ENCODE measurements around the gene DCST2. TPM values are rescaled to one million over a fixed set of nuclear protein-coding genes. Genes with fewer than 3 reads are reported as not detected.
A peak's percentile ranks its signal among the peaks of the same experiment; 100 is the strongest.

DCST2 gene
- total and polyA plus RNA-seq, 12 donors: 0.14 to 15.2 (median 1.1) TPM; not detected in 2

DNA sequence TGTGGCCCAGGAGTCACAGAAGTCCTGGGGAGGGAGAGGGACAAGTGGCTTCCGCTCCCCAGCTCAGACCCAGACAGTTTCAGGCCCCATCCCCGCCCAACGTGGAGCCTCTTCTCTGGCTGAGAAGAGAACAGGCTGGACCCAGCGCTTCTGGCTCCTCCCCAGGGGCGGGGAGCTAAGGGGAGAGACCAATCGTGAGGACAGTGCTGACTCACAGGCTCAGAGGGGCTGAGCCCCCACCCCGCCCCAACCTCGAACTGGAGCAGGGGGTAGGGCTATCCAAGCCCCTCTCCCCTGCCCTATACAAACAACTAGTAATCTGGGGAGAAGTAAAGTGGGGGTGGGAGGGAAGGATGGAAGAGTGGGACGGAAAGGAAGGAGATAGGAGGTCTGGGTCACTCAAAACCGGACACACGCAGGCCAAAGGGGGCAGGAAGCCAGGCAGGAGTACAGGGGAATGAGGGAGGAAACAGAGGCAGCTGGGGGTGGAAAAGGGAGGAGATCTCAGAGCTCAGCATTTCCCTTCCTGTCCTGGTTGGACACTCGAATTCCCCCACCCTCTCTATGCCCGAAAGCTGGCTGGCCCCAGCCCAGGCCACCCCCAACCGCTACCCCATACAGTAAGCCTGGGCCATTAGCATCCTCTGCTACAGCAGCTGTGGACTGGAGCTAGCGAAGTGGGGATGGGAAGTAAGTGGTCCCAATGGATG is 62.8 kb downstream of the DCST2 start, which contains the start of gene SHC1:
TSS of gene SHC1 (minus strand) at position 117 of the 710 bp plus-strand sequence. CDS start 221 bp downstream, outside the sequence.
- peaks cover 35 to 51% of the 10 kb centered on the region in 2 donors for H3K4me1 ChIP-seq (replicated peaks in 1 of 2)
- H3K9me3 ChIP-seq (replicated peaks in 1 of 3): no peaks in the 10 kb centered on the region
- intact Hi-C loops (cut with DNase I): no loop called here
- peak; percentile 93 to 98 (median 96) for DNase-seq
- WGBS, 4 donors: 9 to 15% (median 11%) methylated on average over 10 to 15 of the region's 15 CpGs
- no peaks in the 10 kb centered on the region for H3K27me3 ChIP-seq
- H3K4me3 ChIP-seq: peak within 1 kb of the TSS in 3 of 4 donors; percentile 7 to 75 (median 8)
- H3K36me3 ChIP-seq (replicated peaks in 1 of 2): peaks cover 0 to 26% of the 10 kb centered on the region in 2 donors
- TF ChIP-seq POLR2A (IDR thresholded peaks at IDR 0.05): peak; percentile 93 to 95
- TF ChIP-seq, protein P1, sequence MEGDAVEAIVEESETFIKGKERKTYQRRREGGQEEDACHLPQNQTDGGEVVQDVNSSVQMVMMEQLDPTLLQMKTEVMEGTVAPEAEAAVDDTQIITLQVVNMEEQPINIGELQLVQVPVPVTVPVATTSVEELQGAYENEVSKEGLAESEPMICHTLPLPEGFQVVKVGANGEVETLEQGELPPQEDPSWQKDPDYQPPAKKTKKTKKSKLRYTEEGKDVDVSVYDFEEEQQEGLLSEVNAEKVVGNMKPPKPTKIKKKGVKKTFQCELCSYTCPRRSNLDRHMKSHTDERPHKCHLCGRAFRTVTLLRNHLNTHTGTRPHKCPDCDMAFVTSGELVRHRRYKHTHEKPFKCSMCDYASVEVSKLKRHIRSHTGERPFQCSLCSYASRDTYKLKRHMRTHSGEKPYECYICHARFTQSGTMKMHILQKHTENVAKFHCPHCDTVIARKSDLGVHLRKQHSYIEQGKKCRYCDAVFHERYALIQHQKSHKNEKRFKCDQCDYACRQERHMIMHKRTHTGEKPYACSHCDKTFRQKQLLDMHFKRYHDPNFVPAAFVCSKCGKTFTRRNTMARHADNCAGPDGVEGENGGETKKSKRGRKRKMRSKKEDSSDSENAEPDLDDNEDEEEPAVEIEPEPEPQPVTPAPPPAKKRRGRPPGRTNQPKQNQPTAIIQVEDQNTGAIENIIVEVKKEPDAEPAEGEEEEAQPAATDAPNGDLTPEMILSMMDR (IDR thresholded peaks at IDR 0.05): no peak
- peak within 1 kb of the TSS; percentile 93 to 100 (median 99) for H3K27ac ChIP-seq

DNA sequence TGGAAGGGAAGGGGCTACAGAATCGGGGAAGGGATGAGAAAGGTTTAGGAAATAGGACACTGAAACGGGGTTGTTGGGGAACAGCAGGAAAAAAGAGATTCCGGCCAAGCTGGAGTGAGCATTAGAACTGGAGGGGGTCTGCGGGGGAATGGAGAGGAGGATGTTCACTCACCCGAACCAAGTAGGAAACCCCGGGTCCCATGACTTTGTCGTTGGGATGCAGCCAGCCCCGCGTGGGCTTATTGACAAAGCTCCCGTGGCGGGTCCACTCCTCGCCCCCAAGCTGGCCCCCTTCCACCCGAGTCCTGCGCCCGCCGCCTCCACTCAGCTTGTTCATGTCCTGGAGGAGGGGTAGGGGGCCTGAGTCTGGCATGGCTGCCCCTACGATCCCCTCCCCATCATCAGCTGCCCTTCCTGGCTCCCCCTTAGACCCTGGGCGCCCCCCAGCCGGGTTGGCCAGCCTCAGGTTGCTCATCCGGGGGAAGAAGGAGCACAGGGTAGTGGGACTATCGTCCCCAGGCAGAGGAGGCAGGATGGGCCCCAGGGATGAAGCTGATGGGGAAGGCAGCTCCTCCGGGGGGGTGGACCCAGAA is 63.6 kb downstream of the DCST2 start:
- peak in 4 of 7 donors; percentile 48 to 59 (median 54) for DNase-seq
- Histone ChIP-seq H3K4me3 (peak overlapping the region in 3 of 4 donors; percentile 7 to 75 (median 8)), H3K9me3 (replicated peaks in 1 of 3) (no peaks in the 10 kb centered on the region), H3K36me3 (replicated peaks in 1 of 2) (peaks cover 0 to 34% of the 10 kb centered on the region in 2 donors), H3K27ac (peak overlapping the region; percentile 93 to 100 (median 99)), H3K27me3 (no peaks in the 10 kb centered on the region), H3K4me1 (replicated peaks in 1 of 2) (peaks cover 35 to 50% of the 10 kb centered on the region in 2 donors)
- intact Hi-C loops (cut with DNase I): loop anchor here in 1 of 2 donors (5.0 kb wide), 1 partner anchor 32 kb away; the partner anchor contains the start of gene ZBTB7B
- TF ChIP-seq, protein P1 (IDR thresholded peaks at IDR 0.05): no peak
- TF ChIP-seq POLR2A (IDR thresholded peaks at IDR 0.05): no peak
- 23 to 31% (median 27%) methylated on average over 11 to 22 of the region's 22 CpGs for WGBS, 4 donors

DNA sequence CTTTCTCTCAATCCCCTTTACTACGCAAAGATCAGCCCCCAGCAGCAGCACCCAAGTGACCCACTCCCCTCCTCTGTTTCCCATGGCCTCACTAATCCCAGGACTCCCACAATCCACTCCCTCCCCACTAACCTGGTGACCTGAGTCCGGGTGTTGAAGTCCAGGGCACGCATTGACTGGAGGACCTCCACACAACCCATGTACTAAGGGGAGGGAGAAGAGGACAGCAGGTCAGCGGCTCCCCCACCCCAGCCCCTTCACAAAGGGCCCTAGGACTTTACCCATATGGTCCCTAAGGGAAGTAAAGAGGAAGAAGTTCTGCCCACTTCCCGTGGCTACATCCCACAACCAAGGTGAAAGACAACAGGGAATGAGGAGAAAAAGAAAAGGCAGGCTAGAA is 64.3 kb downstream of the DCST2 start:
- no peak for DNase-seq
- peak overlapping the region in 1 of 4 donors; percentile 75 for H3K4me3 ChIP-seq
- no peaks in the 10 kb centered on the region for H3K9me3 ChIP-seq (replicated peaks in 1 of 3)
- intact Hi-C loops (cut with DNase I): loop anchor here in 1 of 2 donors (5.0 kb wide), 1 partner anchor 33 kb away; the partner anchor contains the start of gene ZBTB7B
- peak overlapping the region in 4 of 5 donors; percentile 33 to 100 (median 84) for H3K27ac ChIP-seq
- H3K4me1 ChIP-seq (replicated peaks in 1 of 2): peaks cover 35 to 50% of the 10 kb centered on the region in 2 donors
- TF ChIP-seq POLR2A (IDR thresholded peaks at IDR 0.05): no peak
- TF ChIP-seq, protein P1 (IDR thresholded peaks at IDR 0.05): no peak
- H3K27me3 ChIP-seq: no peaks in the 10 kb centered on the region
- 40 to 73% (median 59%) methylated on average over 5 of the region's 5 CpGs for WGBS, 4 donors
- H3K36me3 ChIP-seq (replicated peaks in 1 of 2): peaks cover 0 to 42% of the 10 kb centered on the region in 2 donors

DNA sequence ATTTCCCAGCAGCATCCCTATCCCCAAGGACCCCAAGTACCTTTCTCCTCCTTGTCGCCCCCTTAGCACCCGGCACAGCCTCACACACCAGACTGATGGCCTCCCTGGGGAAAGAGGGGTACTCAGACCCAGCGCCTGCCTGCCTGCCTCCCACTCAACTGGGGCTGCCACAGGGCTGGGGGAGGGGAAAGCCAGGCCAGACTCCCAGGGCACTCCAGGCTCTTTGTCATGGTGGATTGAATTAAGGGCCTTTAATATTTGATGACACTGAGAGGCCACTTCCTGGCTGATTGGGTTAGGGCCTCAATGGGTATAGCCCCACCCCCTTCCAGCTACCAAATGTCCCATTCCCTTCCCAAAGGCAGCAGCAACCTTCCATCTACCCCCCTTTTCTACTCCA is 64.8 kb downstream of the DCST2 start:
- 75 to 91% (median 77%) methylated on average over 2 to 3 of the region's 3 CpGs for WGBS, 4 donors
- Histone ChIP-seq H3K27me3 (no peaks in the 10 kb centered on the region), H3K36me3 (replicated peaks in 1 of 2) (peaks cover 0 to 47% of the 10 kb centered on the region in 2 donors), H3K9me3 (replicated peaks in 1 of 3) (no peaks in the 10 kb centered on the region), H3K4me3 (peak overlapping the region in 1 of 4 donors; percentile 75), H3K4me1 (replicated peaks in 1 of 2) (peaks cover 35 to 50% of the 10 kb centered on the region in 2 donors), H3K27ac (peak overlapping the region in 4 of 5 donors; percentile 23 to 100 (median 52))
- TF ChIP-seq, protein P1 (IDR thresholded peaks at IDR 0.05): no peak
- TF ChIP-seq POLR2A (IDR thresholded peaks at IDR 0.05): no peak
- DNase-seq: no peak
- intact Hi-C loops (cut with DNase I): loop anchor here in 1 of 2 donors (5.0 kb wide), 1 partner anchor 34 kb away; the partner anchor contains the start of gene ZBTB7B
